Measurements from ENCODE around the gene KIF19. TPM values are rescaled to one million over a fixed set of nuclear protein-coding genes. Genes with fewer than 3 reads are reported as not detected.

Gene KIF19
- total RNA-seq, 1 donor from 2014 or later = not detected

GRCh38 chr17:74332017-74332650, 6.1 kb downstream of the KIF19 start:
- Mint-ChIP-seq H3K27ac (ENCODE audit: unreplicated experiment) (no peak overlapping the region), H3K27me3 (ENCODE audit: unreplicated experiment) (peaks cover 24% of the 10 kb centered on the region), H3K4me3 (ENCODE audit: unreplicated experiment) (no peak overlapping the region), H3K9me3 (ENCODE audit: unreplicated experiment) (no peaks in the 10 kb centered on the region), H3K36me3 (ENCODE audit: unreplicated experiment) (no peaks in the 10 kb centered on the region), H3K4me1 (ENCODE audit: unreplicated experiment) (no peaks in the 10 kb centered on the region)
- TF ChIP-seq CTCF (IDR thresholded peaks at IDR 0.05) = no peak
- DNase-seq (ENCODE audit: extremely low spot score, unreplicated experiment) = no peak

DNA sequence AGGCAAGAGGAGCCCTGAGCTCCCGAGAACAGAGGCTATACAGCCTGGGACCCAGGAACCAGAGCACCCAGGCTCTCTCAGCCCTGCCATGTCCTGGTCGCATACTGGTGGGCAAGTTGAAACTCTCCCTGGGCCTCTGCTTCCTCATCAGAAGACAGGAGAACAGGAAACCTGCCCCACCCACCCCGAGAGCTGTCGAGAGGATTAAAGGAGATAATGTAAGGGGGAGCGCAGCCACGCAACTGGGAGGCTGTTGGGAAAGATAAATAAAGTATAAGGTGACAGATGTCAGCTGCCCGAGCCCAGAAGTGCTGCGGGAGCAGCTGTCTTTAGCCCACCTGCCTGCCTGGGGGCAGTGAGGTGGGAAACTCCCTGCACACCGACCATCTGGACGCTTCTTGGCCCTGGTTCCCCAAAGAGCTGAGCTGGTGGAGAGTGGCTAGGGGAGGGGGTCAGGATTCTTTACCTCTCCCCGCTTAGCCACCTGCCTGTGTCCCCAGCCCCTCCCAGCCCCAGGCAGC, 6.8 kb downstream of the KIF19 start:
- no peaks in the 10 kb centered on the region for H3K36me3 Mint-ChIP-seq (ENCODE audit: unreplicated experiment)
- H3K27ac Mint-ChIP-seq (ENCODE audit: unreplicated experiment) = no peak overlapping the region
- no peak for TF ChIP-seq CTCF (IDR thresholded peaks at IDR 0.05)
- H3K27me3 Mint-ChIP-seq (ENCODE audit: unreplicated experiment) = peaks cover 25% of the 10 kb centered on the region
- DNase-seq (ENCODE audit: extremely low spot score, unreplicated experiment) = no peak
- no peak overlapping the region for H3K4me3 Mint-ChIP-seq (ENCODE audit: unreplicated experiment)
- H3K4me1 Mint-ChIP-seq (ENCODE audit: unreplicated experiment) = no peaks in the 10 kb centered on the region
- no peaks in the 10 kb centered on the region for H3K9me3 Mint-ChIP-seq (ENCODE audit: unreplicated experiment)

DNA sequence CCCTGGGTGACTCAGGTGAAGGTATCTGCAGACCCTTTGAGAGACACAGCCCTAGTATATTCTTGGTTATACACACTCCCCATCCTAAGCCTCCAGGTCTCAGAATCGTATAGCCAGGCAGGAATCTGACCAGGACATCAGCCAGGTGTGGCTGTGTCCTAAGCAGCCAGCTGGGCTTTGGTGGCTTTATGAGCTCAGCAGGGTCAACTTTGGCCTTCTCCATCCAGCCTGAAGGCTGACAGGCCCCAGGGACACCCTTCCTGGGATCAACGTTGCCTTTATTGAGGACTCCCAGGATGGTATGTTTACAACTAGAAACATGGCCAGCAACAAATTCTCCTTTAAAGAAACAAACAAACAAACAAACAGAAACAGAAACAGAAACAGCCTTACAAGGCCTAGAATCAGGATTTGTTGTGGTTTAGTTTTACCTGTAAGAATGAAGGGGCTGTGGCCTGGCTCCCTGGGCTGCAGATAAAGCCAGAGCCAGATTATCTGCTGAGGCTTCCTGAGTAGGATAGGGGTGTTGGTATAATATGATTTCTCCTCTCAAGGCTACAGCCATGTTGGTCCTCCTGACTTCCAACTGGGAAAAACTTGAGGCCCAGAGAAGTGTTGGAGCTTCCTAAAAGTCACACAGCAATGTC, 8.5 kb downstream of the KIF19 start:
- no peak for DNase-seq (ENCODE audit: extremely low spot score, unreplicated experiment)
- TF ChIP-seq CTCF (IDR thresholded peaks at IDR 0.05) = no peak
- Mint-ChIP-seq H3K27me3 (ENCODE audit: unreplicated experiment) (peaks cover 24% of the 10 kb centered on the region), H3K4me3 (ENCODE audit: unreplicated experiment) (no peak overlapping the region), H3K27ac (ENCODE audit: unreplicated experiment) (no peak overlapping the region), H3K4me1 (ENCODE audit: unreplicated experiment) (no peaks in the 10 kb centered on the region), H3K36me3 (ENCODE audit: unreplicated experiment) (no peaks in the 10 kb centered on the region), H3K9me3 (ENCODE audit: unreplicated experiment) (no peaks in the 10 kb centered on the region)

DNA sequence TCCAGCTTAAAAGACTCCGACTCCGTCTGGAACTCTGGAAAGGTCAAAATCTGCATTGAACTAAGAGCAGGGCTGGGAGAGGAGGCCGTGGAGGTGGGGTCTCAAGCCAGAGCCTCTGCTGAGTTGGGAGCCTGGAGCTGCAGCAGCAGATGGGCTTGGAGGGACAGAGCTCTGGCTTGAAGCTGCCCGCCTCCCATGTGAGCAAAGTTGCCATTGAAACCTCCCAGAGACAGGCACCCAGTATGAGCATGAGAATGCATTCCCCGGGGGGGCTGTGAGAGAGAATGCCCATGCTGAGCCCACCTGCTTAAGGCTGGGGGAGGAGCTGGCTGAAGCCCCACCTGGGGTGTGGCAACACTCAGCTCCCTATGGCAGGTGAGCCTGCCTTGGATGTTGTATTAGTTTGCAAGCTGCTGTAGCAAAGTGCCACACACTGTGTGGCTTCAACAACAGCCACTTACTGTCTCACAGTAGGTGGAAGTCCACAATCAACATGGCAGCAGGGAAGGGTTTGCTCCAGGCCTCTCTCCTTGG, 9.6 kb downstream of the KIF19 start:
- H3K4me3 Mint-ChIP-seq (ENCODE audit: unreplicated experiment) = no peak overlapping the region

More for the DNA sequence above, 9.6 kb downstream of the KIF19 start:
- Mint-ChIP-seq H3K9me3 (ENCODE audit: unreplicated experiment) (no peaks in the 10 kb centered on the region), H3K4me1 (ENCODE audit: unreplicated experiment) (no peaks in the 10 kb centered on the region), H3K36me3 (ENCODE audit: unreplicated experiment) (no peaks in the 10 kb centered on the region), H3K27ac (ENCODE audit: unreplicated experiment) (no peak overlapping the region), H3K27me3 (ENCODE audit: unreplicated experiment) (peaks cover 19% of the 10 kb centered on the region)
- DNase-seq (ENCODE audit: extremely low spot score, unreplicated experiment) = no peak
- TF ChIP-seq CTCF (IDR thresholded peaks at IDR 0.05) = no peak
